Activated CD4-positive, CD25-positive, alpha-beta regulatory T cell treated with anti-CD3 and anti-CD28 coated beads, Interleukin-2, amount 50 U/mL, for 24 hours (primary cell): ENCODE results near the gene TSPAN4.

Source experiments
- ATAC-seq, 2 donors: fragments of 150-1000 bp; cut with Tn5 transposase; one replicate each; pipeline ENCODE4 v1.10.0; 2021; ENCODE audit warnings: mild to moderate bottlenecking in 1 of 2, moderate library complexity in 1 of 2

Gene TSPAN4

DNA sequence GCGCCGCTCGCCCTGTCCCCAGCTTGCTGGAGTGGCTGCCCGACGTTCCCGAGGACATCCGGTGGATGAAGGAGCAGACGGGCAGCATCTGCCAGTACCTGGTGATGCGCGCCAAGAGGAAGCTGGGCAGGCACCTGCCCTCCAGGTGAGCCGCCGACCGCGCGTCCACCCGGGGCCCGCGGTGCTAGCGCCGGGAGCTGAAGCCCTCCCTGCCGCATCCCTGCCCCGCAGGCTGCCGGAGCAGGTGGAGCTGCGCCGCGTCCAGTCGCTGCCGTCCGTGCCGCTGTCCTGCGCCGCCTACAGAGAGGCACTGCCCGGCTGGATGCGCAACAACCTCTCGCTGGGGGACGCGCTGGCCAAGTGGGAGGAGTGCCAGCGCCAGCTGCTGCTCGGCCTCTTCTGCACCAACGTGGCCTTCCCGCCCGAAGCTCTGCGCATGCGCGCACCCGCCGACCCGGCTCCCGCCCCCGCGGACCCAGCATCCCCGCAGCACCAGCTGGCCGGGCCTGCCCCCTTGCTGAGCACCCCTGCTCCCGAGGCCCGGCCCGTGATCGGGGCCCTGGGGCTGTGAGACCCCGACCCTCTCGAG lies 18.3 kb upstream of the TSPAN4 start:
- no peak for ATAC-seq

- ATAC-seq, result no peak
These were observed 17.7 kb upstream of the TSPAN4 start for GRCh38 chr11:824942-825341.

DNA sequence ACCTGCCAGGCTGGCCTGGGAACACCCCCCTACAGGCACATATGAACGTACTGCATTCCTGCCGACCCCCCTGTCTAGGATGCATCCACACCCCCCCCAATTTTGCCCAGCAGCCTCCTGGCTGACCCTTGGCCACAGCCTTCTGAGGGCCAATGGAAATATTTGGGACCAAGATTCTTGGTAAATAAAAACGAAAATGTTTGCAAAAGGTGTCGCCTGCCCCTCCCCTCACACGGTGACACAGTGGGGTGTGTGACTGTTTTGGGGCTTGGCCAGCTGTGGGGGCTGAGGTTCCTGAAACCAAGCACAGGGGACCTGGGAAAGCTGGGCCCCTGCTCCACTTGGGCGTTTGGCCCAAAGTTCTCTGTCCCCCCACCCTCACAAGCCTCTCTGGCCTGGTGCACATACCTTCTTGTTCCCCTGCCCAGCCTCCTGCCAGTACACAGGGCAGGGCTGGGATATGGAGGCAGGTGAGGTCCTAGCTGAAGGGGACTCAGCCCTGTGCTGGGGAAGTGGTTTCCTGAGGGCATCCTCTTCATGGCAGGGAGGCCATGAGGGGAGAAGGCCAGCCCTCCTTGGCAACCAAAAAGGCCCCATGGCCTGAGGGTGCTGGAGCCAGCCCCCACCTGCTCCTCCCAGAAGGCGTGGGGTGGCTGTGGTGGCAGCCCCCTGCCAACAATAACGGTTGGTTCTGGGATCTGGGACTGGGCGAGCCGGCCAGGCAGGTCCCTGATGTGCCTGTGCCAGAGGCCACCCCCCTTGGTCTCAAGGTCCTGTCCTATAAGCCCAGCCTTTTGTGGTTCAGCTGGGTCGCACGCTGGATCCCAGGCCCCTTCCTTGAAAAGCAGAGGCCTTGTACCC lies 17.1 kb upstream of the TSPAN4 start:
- no peak for ATAC-seq

- ATAC-seq, result no peak
These were observed 16.4 kb upstream of the TSPAN4 start for GRCh38 chr11:826227-826621.

DNA sequence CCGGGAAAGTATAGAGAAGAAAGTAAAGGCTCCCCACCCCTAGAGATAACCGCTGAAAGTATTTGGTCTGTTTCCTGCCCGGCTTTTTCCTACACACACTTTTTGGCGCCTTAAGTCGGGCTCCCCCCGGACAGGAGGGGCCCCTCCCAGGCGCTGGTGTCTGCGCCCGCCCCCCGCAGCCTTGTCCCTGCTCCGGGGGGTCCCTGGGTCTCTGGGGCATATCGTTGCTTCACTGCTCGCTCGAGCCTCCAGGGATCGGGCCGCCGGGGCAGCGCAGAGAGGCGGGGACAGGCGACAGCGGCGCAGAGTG lies 15.9 kb upstream of the TSPAN4 start:
- ATAC-seq, result no peak

- ATAC-seq, result no peak
These were observed 15.3 kb upstream of the TSPAN4 start for GRCh38 chr11:827146-827896.

- ATAC-seq, result no peak
These were observed 14.8 kb upstream of the TSPAN4 start, which contains the start of gene CRACR2B for GRCh38 chr11:827897-828192. Gene CRACR2B (plus strand): TSS chr11:827919. CDS start chr11:828608, 689 bp downstream.

- no peak for ATAC-seq
These were observed 14.0 kb upstream of the TSPAN4 start for GRCh38 chr11:828506-829175.

- no peak for ATAC-seq
These were observed 13.3 kb upstream of the TSPAN4 start for GRCh38 chr11:829176-829846.

DNA sequence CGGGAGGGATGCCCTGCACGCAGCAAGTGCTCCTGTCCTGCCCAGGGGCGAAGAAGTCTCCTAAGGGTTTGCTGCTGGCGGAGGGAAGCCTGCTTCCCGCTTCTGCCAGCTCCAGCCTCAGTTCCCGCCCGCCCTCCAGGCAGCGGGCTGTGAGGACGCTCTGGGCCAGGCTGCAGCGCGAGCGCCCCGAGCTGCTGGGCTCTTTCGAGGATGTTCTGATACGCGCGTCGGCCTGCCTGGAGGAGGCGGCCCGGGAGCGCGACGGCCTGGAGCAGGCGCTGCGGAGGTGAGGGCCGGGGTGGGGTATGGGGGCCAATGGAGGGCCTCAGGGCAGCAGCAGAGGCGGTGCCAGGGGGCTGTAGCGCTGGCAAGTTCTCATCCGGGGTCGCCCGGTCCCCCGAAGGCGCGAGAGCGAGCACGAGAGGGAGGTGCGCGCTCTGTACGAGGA lies 12.8 kb upstream of the TSPAN4 start:
- peak in 1 of 2 donors; percentile 3 for ATAC-seq

- ATAC-seq, result peak; percentile 52 to 53
These were observed 12.1 kb upstream of the TSPAN4 start for GRCh38 chr11:830295-831117.

DNA sequence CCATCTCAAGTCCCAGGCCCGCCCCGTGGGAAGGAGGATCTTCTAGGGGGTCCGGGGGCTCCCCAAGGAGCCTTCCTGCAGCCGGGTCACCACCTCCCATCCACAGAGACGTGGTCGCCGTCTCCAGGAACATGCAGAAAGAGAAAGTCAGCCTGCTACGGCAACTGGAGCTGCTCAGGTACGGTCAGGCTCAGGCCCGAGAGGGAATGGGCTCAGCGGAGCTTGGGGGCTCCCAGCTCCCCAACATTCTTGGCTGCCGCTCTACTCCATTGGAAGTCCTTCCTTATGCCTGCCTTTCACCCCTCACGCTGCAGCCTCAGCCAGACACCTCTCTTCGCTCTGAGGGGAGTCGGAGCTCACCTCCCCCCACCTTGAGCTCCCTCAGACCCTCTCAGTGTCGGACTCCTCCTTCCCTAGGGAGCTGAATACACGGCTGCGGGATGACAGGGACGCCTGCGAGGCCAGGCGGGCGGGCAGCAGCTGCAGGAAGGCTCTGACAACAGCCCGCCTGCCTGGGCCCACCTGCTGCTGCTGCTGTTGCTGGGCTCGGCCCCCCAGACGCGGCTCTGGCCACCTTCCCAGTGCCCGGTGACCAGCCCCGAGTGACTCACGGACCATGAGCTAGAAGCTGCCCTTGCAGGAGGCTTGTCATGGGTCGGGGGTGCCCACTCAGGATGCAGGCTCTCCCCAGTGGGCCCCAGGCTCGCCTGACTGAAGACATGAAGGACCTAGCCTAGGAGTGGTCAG lies 11.4 kb upstream of the TSPAN4 start:
- no peak for ATAC-seq

DNA sequence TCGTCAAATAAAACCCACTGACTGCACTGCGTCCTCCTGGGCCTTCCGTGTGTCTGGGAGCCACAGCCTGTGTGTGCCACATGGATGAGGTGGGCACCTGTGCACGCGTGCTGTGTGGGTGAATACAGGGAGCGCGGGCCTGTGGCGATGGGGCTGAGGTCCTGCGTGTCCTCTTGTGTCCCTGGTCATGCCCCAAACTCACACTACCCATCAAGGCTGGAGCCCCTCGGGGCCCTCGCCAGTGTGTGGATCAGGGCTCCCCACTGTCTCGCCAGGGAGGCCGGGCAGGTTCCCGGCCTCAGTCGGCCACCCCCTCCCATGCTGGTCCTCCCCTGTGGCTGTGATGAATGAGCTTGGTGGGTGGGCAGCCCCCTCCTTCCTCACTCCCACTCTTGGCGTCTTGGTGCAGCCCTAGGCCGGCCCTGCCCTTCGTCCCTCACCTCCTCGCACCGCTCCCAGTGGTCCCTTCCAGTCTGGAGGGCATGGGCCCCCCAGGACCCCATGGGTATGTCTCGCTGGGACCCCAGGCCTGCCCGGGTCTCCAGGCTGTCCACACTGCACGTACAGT lies 10.6 kb upstream of the TSPAN4 start:
- ATAC-seq, result no peak

- peak; percentile 50 to 62 for ATAC-seq
These were observed 10.0 kb upstream of the TSPAN4 start, which contains the start of gene CD151 for GRCh38 chr11:832529-833113. Gene CD151 (plus strand): TSS chr11:832952. CDS start chr11:836070, 3,118 bp downstream.

DNA sequence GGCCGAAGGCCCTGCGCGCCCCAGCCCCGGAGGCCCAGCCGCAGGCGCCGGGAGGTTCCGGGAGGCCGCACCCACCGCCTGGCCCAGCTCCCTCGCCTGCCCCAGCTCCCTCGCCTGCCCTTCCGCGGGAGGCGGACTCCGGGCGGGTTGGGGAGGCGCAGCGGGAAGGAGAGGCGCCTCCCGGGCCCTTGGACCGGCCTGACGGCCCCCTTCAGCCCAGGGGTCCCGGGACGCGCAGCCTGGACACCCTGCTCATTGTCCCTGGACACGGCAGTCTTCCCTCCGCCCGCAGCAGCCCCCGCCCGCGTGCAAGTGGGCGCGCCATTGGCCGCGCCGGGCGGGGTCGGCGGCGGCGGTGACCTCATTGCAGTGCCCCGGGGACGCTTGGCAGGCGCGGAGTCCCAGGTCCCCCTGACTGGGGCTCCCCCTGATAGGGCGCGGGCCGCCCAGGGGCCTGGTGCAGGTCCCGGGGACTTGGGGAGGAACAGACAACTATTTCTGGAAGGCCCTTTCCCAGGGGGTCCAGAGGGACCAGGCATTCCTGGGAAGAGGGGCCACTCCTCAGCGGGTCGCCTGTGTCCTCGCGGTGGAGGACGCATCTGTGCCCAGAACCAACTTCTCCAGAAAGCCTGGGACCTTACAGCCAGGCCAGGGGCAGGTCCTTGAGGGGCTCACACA lies 9.4 kb upstream of the TSPAN4 start:
- ATAC-seq, result peak; percentile 20 to 22

DNA sequence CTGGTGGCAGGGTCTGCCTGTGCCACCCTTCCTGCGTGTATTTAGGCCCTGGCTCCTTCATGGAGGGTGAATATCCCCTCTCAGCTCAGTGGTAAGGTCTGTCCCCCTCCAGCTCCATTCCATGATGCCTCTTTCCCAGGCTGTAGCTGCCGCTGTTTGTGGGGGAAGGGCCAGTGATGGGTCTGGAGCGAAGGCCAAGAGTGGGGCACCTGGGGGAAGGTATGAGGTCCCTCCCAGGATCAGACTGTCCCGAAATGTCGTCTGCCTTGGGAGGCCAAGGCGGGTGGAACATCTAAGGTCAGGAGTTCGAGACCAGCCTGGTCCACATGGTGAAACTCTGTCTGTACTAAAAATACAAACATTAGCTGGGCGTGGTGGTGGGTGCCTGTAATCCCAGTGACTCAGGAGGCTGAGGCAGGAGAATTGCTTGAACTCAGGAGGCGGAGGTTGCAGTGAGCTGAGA lies 8.8 kb upstream of the TSPAN4 start:
- no peak for ATAC-seq

DNA sequence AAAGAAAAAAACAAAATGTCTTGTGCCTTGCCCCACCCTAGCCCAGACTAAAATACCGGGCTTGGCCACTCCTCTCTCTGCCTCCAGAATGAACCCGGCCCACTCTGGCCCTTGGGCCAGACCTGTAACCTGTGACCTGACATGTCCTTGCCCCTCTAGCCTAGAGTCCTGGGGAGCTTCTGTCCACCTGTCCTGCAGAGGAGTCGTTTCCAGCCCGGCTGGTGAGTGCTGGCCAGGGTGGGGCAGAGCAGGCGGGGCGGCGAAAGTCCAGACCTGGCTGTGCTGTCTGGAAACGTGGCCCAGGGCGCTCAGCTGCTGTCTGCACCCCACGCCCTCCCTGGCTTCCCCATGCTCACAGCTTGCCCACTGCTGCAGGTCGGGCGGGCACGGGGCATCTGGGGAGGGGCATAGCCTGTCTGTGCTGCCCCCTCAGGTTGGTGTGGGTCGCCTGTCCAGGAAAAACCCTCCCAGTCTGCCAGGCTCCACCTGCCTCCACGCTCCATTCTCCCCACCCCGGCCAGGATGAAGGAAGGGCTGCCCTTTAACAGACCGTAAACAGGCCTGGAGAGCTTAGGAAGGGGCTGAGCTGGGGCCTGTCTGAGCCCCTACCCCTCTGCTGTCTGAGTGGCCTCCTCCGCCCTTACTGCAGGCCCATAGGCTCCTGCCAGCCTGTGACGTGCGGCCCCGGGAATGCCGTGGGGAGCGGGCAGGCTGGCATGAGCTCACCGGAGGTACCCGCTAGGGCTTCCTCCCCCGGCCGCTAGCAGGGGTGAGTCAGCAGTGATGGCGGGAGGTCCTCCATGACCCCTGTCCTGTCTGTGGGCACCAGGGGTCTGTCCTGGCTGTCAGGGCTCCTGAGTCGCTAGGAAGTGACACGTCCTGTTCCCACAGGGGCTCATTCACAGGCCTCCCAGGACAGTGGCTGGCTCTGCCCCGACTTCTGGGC lies 8.0 kb upstream of the TSPAN4 start:
- no peak for ATAC-seq

DNA sequence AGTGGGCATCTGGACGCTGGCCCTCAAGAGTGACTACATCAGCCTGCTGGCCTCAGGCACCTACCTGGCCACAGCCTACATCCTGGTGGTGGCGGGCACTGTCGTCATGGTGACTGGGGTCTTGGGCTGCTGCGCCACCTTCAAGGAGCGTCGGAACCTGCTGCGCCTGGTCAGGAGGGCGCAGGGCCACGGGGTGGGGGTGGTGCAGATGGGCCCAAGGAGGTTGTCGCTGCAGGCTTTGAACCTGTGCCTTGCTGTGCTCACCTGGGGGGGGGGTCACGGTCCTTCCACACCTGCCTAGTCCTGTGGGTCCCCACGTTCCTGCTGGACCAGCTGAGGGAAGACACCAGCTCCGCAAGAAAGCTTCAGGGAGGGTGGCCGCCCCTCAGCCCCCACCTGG lies 6.4 kb upstream of the TSPAN4 start:
- no peak for ATAC-seq
